ENCODE results near the gene PTGDR.

DNA sequence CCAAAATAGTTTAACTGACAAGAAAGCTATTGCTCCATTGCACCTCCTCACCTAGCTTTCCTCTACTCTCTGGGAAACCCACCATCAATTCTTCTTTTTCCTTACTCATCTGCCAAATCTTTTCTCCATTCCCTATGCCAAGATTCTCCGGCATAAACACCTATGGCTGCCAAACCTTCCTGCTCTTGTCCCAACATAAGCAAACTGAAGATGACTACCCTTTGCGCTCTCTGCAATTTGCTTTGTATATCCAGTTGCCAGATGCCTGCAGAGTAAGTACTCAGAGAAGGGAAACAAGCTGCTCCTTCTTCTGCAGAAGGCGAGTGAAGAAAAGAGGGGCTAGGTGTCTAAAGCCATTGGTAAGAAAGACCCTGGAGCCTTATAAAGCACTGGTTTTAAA, 58.1 kb downstream of the PTGDR start:
- TF ChIP-seq, protein P1, sequence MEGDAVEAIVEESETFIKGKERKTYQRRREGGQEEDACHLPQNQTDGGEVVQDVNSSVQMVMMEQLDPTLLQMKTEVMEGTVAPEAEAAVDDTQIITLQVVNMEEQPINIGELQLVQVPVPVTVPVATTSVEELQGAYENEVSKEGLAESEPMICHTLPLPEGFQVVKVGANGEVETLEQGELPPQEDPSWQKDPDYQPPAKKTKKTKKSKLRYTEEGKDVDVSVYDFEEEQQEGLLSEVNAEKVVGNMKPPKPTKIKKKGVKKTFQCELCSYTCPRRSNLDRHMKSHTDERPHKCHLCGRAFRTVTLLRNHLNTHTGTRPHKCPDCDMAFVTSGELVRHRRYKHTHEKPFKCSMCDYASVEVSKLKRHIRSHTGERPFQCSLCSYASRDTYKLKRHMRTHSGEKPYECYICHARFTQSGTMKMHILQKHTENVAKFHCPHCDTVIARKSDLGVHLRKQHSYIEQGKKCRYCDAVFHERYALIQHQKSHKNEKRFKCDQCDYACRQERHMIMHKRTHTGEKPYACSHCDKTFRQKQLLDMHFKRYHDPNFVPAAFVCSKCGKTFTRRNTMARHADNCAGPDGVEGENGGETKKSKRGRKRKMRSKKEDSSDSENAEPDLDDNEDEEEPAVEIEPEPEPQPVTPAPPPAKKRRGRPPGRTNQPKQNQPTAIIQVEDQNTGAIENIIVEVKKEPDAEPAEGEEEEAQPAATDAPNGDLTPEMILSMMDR (IDR thresholded peaks at IDR 0.05) = no peak
- TF ChIP-seq POLR2AphosphoS5 (IDR thresholded peaks at IDR 0.05) = no peak
- no peak for TF ChIP-seq POLR2A (IDR thresholded peaks at IDR 0.05)
- no peak for TF ChIP-seq EP300 (IDR thresholded peaks at IDR 0.05)
